K562 (cell line): ENCODE data around the gene IPO13.

Source experiments
- ATF1 ChIP-seq, 2 experiments: fragments of 450-650 bp in 1 of 2; IDR thresholded peaks; 2 replicates each; pipeline ENCODE4 v1.6.1; 2016; ENCODE audit warnings: missing compliant biosample characterization in 1 of 2, missing genetic modification characterization in 1 of 2
- FOS ChIP-seq: IDR thresholded peaks from 3 replicates; pipeline ENCODE4 v1.6.1; 2011; ENCODE audit not compliant: insufficient read length; ENCODE audit errors: extremely low read depth

DNA sequence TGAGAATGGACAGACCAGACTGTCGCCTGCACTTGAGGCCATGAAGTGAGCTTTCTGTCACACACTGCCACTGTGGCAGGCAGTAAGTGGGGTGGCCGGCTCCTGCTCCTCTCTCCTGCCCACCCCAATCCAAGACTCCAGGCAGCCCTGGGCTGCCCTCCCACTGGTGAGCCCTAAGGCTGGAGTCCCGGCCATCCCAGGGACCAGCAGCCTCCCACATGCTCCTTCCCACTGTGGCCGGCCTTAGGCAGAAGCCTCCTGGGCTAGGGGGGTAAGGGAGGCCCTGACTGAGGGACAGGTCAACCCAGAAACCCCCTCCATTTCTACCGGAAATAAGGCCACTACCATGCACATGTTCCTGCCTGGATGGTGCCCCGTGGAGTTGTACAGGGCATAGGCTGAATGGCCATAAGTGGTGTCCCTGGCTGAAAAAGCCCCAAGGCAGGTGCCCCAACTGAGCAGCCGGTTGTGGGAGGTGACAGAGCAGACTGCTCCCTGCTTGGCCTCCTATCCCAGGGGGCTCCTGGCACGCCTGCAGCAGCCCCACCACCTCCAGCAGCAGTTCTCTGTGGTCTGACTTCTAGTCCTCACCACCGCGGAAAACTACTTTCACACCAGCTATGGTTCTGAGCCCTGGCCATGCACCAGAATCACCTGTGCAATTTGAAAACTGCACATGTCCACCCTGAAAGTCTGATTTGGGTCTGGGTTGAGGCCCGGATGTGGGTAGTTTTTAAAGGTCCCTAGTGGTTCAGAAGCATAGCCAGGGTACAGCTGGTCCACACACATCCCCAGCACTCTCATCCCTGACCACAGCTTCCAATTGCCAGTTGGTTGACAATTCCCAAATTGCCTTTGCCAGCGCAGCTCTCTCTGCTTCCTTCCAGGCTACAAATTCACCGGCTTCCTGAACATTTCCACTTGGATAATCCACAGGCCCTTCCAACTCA is 14.8 kb upstream of the IPO13 start:
- TF ChIP-seq ATF1 (CRISPR knock-in tag; IDR thresholded peaks at IDR 0.05): no peak
- TF ChIP-seq ATF1 (tag; IDR thresholded peaks at IDR 0.05): no peak
- TF ChIP-seq FOS: no peak
